Tibial artery (tissue), 4 donors: Measurements from ENCODE around the gene SPRED2.

Source experiments
- DNase-seq, 2 donors: peaks; one replicate each; pipeline ENCODE4 v3.0.0-alpha.2; 2019
- H3K27ac ChIP-seq, 2 donors: fragments of 200-600 bp; sonication (generic) in 1 of 2; 1 replicate in 1 of 2; 2 replicates in 1 of 2; pipeline ENCODE4 v1.5.1; 2018 to 2019; ENCODE audit warnings: mild to moderate bottlenecking in 1 of 2
- H3K27me3 ChIP-seq, 2 donors: fragments of 200-600 bp; sonication (generic) in 1 of 2; one replicate each; pipeline versions ENCODE4 v1.5.1 to v1.6.0; 2016 to 2019
- H3K36me3 ChIP-seq, 3 donors: fragments of 200-600 bp; sonication (generic) in 2 of 3; one replicate each; pipeline ENCODE4 v1.5.1; 2016 to 2019; ENCODE audit warnings: mild to moderate bottlenecking in 2 of 3
- H3K4me1 ChIP-seq, 4 donors: fragments of 200-600 bp; sonication (generic) in 2 of 4; 1 replicate in 3 of 4; 2 replicates in 1 of 4; pipeline ENCODE4 v1.5.1; 2016 to 2019
- H3K4me3 ChIP-seq, 2 donors: fragments of 200-600 bp; sonication (generic) in 1 of 2; 1 replicate in 1 of 2; 2 replicates in 1 of 2; pipeline ENCODE4 v1.5.1; 2018 to 2019; ENCODE audit warnings: mild to moderate bottlenecking in 2 of 2
- H3K9me3 ChIP-seq, 3 donors: fragments of 200-600 bp; sonication (generic) in 1 of 3; one replicate each; pipeline ENCODE4 v1.5.1; 2016 to 2019
- intact Hi-C: fragments of 100-400 bp; cut with DNase I; formaldehyde crosslinking; loops from one replicate; pipeline ENCODE4 v1.15.0; 2023; ENCODE audit warnings: low total_unique reads
- TF ChIP-seq, protein P1 (sequence below), 2 experiments: fragments of 200-600 bp in 1 of 2; fragments of 450-650 bp in 1 of 2; IDR thresholded peaks; one replicate each; pipeline ENCODE4 v1.5.1; 2017 to 2019; ENCODE audit warnings: antibody characterized with exemption in 2 of 2, mild to moderate bottlenecking in 1 of 2, moderate library complexity in 1 of 2

Gene SPRED2

DNA sequence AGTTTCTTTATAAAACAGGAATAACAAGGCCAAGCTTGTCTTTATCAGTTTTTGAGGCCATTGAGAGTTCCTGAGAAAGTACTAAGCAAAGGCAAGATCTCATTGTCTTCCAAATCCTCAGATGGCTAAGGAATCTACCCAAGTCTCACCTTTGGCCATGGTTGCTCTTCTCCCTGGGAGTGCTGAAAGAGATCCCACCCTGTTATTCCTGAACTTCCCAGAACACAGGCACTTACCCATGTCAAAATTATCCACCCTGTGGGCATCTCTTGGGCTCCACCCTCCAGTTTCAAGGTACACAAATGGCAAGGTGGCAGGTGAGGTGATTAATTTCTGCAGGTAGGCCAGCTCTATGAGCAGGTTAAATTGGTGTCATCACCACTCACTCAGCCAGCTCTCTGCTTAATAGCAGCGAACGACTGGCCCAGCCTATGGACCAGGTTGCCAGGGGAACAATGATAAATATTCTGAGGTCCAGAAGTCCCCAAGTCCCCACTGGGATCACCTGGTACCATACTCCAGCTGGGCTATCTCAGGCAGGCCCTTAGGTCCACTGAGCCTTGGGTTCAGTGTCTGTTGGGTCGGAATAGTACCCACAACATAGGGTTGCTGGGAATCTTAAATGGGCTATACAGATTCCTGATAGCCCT, 2.3 kb upstream of the SPRED2 start:
- H3K4me3 ChIP-seq = peak overlapping the region in 1 of 2 donors; percentile 66
- peaks cover 0 to 34% (median 13%) of the 10 kb centered on the region in 4 donors for H3K4me1 ChIP-seq
- peak overlapping the region; percentile 90 to 93 for H3K27ac ChIP-seq
- no peaks in the 10 kb centered on the region for H3K27me3 ChIP-seq
- DNase-seq = no peak
- no peaks in the 10 kb centered on the region for H3K36me3 ChIP-seq
- intact Hi-C loops = loop anchor here (5.0 to 10.0 kb wide), 2 partner anchors 130 to 202 kb away; no protein-coding TSS in a partner anchor
- H3K9me3 ChIP-seq = no peaks in the 10 kb centered on the region
- TF ChIP-seq, protein P1, sequence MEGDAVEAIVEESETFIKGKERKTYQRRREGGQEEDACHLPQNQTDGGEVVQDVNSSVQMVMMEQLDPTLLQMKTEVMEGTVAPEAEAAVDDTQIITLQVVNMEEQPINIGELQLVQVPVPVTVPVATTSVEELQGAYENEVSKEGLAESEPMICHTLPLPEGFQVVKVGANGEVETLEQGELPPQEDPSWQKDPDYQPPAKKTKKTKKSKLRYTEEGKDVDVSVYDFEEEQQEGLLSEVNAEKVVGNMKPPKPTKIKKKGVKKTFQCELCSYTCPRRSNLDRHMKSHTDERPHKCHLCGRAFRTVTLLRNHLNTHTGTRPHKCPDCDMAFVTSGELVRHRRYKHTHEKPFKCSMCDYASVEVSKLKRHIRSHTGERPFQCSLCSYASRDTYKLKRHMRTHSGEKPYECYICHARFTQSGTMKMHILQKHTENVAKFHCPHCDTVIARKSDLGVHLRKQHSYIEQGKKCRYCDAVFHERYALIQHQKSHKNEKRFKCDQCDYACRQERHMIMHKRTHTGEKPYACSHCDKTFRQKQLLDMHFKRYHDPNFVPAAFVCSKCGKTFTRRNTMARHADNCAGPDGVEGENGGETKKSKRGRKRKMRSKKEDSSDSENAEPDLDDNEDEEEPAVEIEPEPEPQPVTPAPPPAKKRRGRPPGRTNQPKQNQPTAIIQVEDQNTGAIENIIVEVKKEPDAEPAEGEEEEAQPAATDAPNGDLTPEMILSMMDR (IDR thresholded peaks at IDR 0.05) = no peak

GRCh38 chr2:65431421-65432226, 775 bp downstream of the SPRED2 start:
- H3K9me3 ChIP-seq = no peaks in the 10 kb centered on the region
- no peaks in the 10 kb centered on the region for H3K27me3 ChIP-seq
- peak; percentile 60 to 75 for DNase-seq
- H3K36me3 ChIP-seq = no peaks in the 10 kb centered on the region
- intact Hi-C loops = loop anchor here (5.0 to 10.0 kb wide), 2 partner anchors 127 to 199 kb away; no protein-coding TSS in a partner anchor
- H3K27ac ChIP-seq = peak overlapping the region; percentile 90 to 94
- H3K4me1 ChIP-seq = peaks cover 0 to 25% (median 14%) of the 10 kb centered on the region in 4 donors
- TF ChIP-seq, protein P1 (IDR thresholded peaks at IDR 0.05) = no peak
- peak overlapping the region; percentile 88 to 97 for H3K4me3 ChIP-seq

DNA sequence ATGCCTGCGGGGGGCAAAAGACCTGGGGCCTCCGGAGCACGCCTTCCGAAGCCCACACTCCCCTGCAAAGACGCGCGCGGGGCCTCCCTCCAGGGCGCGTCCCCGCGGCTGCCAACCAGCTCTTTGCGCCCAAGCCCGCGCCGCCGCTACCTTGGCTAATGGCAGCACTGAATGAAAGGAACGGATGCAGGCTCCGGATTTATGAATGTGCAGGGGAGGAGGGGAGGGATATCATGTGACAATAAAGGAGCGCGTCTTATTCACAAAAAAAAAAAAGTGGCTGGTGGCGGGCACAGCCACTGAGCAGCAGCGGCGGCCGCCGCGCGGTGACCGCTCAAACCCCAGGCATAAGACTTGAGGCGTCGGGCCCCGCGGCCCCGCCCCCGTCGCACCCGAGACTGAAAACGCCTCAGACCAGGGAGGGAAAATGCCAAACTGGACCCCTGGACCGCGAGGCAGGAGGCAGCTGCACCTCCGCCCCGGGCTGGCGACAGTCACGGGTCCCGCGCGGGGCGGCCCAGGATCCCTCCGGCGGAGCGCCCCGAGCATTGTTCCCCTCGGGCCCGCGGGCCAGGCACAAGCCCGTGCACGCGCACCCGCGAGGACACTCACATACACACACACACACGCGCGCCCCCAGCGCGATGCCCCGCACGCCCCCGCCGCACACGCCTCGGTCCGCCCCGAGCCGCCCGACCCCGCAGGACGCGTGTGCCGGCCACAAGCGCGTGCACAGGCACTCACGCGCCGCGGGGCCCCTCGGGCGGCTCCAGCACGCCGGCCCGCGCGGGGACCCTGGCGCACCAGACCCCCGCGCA, 1.6 kb downstream of the SPRED2 start:
- intact Hi-C loops = loop anchor here (5.0 to 10.0 kb wide), 2 partner anchors 126 to 199 kb away; no protein-coding TSS in a partner anchor
- peak; percentile 57 to 74 for DNase-seq
- H3K27ac ChIP-seq = peak overlapping the region; percentile 90 to 94

GRCh38 chr2:65429786-65430602, 2.4 kb downstream of the SPRED2 start:
- Histone ChIP-seq H3K4me3 (peak overlapping the region; percentile 88 to 97), H3K27me3 (no peaks in the 10 kb centered on the region), H3K9me3 (no peaks in the 10 kb centered on the region), H3K36me3 (no peaks in the 10 kb centered on the region), H3K27ac (peak overlapping the region; percentile 90 to 94), H3K4me1 (peaks cover 0 to 24% (median 12%) of the 10 kb centered on the region in 4 donors)
- intact Hi-C loops = loop anchor here (5.0 to 10.0 kb wide), 2 partner anchors 125 to 198 kb away; no protein-coding TSS in a partner anchor
- no peak for DNase-seq
- TF ChIP-seq, protein P1 (IDR thresholded peaks at IDR 0.05) = no peak

More for the DNA sequence above, 1.6 kb downstream of the SPRED2 start:
- Histone ChIP-seq H3K4me3 (peak overlapping the region; percentile 88 to 97), H3K9me3 (no peaks in the 10 kb centered on the region), H3K4me1 (peaks cover 0 to 25% (median 14%) of the 10 kb centered on the region in 4 donors), H3K36me3 (no peaks in the 10 kb centered on the region), H3K27me3 (no peaks in the 10 kb centered on the region)
- TF ChIP-seq, protein P1 (IDR thresholded peaks at IDR 0.05) = peak in 1 of 2 experiments; percentile 18
